Midbrain (tissue), 1 donor: Measurements from ENCODE around the gene UBE2L6.
"Not testable (repeated sequence)": the region's sequence is repeated elsewhere in the genome, so short reads cannot be mapped to it uniquely, and the experiment has no call there.

Experiments used
- DNase-seq: peaks from one replicate; lab custom pipeline; 2025; lab: John Stamatoyannopoulos, UW

The UBE2L6 gene

GRCh38 chr11:57566905-57567514 is 462 bp downstream of the UBE2L6 start:
- DNase-seq: peak; percentile 28

GRCh38 chr11:57566005-57566904 is 1.2 kb downstream of the UBE2L6 start:
- peak; percentile 78 for DNase-seq

- DNase-seq: no peak
Measured at GRCh38 chr11:57562596-57562995, 4.9 kb downstream of the UBE2L6 start.

GRCh38 chr11:57560146-57560545 is 7.3 kb downstream of the UBE2L6 start:
- no peak for DNase-seq

- DNase-seq: no peak
Measured at GRCh38 chr11:57556041-57556440, 11.4 kb downstream of the UBE2L6 start.

- no peak for DNase-seq
Measured at GRCh38 chr11:57555393-57555792, 12.1 kb downstream of the UBE2L6 start.

- no peak for DNase-seq
Measured at GRCh38 chr11:57552479-57552878, 15.0 kb downstream of the UBE2L6 start.

GRCh38 chr11:57551941-57552340 is 15.5 kb downstream of the UBE2L6 start:
- DNase-seq: no peak

GRCh38 chr11:57549983-57550382 is 17.5 kb downstream of the UBE2L6 start:
- no peak for DNase-seq

GRCh38 chr11:57547854-57548377 is 19.6 kb downstream of the UBE2L6 start:
- DNase-seq: no peak

- no peak for DNase-seq
Measured at GRCh38 chr11:57546869-57547475, 20.5 kb downstream of the UBE2L6 start.

- no peak for DNase-seq
Measured at GRCh38 chr11:57546451-57546850, 21.0 kb downstream of the UBE2L6 start.

- DNase-seq: no peak
Measured at GRCh38 chr11:57545883-57546282, 21.6 kb downstream of the UBE2L6 start.

GRCh38 chr11:57544566-57544965 is 22.9 kb downstream of the UBE2L6 start:
- DNase-seq: no peak

GRCh38 chr11:57543593-57543992 is 23.9 kb downstream of the UBE2L6 start:
- no peak for DNase-seq

GRCh38 chr11:57542582-57542981 is 24.9 kb downstream of the UBE2L6 start:
- no peak for DNase-seq

GRCh38 chr11:57541169-57541568 is 26.3 kb downstream of the UBE2L6 start:
- no peak for DNase-seq

GRCh38 chr11:57539342-57539741 is 28.1 kb downstream of the UBE2L6 start:
- no peak for DNase-seq

- no peak for DNase-seq
Measured at GRCh38 chr11:57536947-57537619, 30.4 kb downstream of the UBE2L6 start, which contains the start of gene SMTNL1. TSS of gene SMTNL1 (plus strand) at chr11:57537595. CDS start at chr11:57542643, 5,048 bp downstream.

- not testable (repeated sequence) for DNase-seq
Measured at GRCh38 chr11:57534449-57534848, 33.0 kb downstream of the UBE2L6 start.

- DNase-seq: peak; percentile 98
Measured at GRCh38 chr11:57530596-57531507, 36.6 kb downstream of the UBE2L6 start, which contains the start of gene TIMM10. TSS of gene TIMM10 (minus strand) at chr11:57530754. CDS start at chr11:57530189, 565 bp downstream.
